SK-N-SH treated with all-trans-retinoic acid at 6 μM for 48 hours (cell line): ENCODE results near the gene GCSAML.

Experiments
- BACH2 ChIP-seq: fragments of 250-450 bp; sonication (Bioruptor Pico); IDR thresholded peaks from 2 replicates; pipeline ENCODE4 v1.9.0; 2021; ENCODE audit warnings: mild to moderate bottlenecking, borderline replicate concordance
- ESRRG ChIP-seq: fragments of 250-450 bp; sonication (Bioruptor Pico); IDR thresholded peaks from 2 replicates; pipeline ENCODE4 v1.6.1; 2021; ENCODE audit warnings: mild to moderate bottlenecking
- ISL1 ChIP-seq: fragments of 250-450 bp; sonication (Bioruptor Pico); IDR thresholded peaks from 2 replicates; pipeline ENCODE4 v2.1.2; 2022; ENCODE audit warnings: mild to moderate bottlenecking, moderate library complexity
- OSR1 ChIP-seq: fragments of 250-450 bp; sonication (Bioruptor Pico); IDR thresholded peaks from 2 replicates; pipeline ENCODE4 v1.8.0; 2022; ENCODE audit warnings: moderate library complexity, mild to moderate bottlenecking, inconsistent platforms
- PPARA ChIP-seq: fragments of 250-450 bp; sonication (Bioruptor Pico); IDR thresholded peaks from 2 replicates; pipeline ENCODE4 v1.5.0; 2020; ENCODE audit warnings: mild to moderate bottlenecking, borderline replicate concordance
- RARB ChIP-seq: fragments of 250-450 bp; sonication (Bioruptor Pico); IDR thresholded peaks from 2 replicates; pipeline ENCODE4 v1.8.0; 2021; ENCODE audit warnings: mild to moderate bottlenecking, moderate library complexity
- SNAI2 ChIP-seq: fragments of 250-450 bp; sonication (Bioruptor Pico); IDR thresholded peaks from 2 replicates; pipeline ENCODE4 v1.5.0; 2020; ENCODE audit warnings: mild to moderate bottlenecking, moderate library complexity
- TCF4 ChIP-seq: fragments of 250-450 bp; sonication (Bioruptor Pico); IDR thresholded peaks from 2 replicates; pipeline ENCODE4 v1.8.0; 2021; ENCODE audit warnings: mild to moderate bottlenecking, moderate library complexity, borderline replicate concordance
- TOX ChIP-seq: fragments of 250-450 bp; sonication (Bioruptor Pico); IDR thresholded peaks from 2 replicates; pipeline ENCODE4 v1.8.0; 2021; ENCODE audit warnings: mild to moderate bottlenecking, moderate library complexity, borderline replicate concordance
- ZFP3 ChIP-seq: fragments of 250-450 bp; sonication (Bioruptor Pico); IDR thresholded peaks from 2 replicates; pipeline ENCODE4 v1.5.0; 2020; ENCODE audit warnings: mild to moderate bottlenecking, moderate library complexity
- ZFP30 ChIP-seq: fragments of 450-650 bp; formaldehyde crosslinking; IDR thresholded peaks from 2 replicates; pipeline ENCODE4 v1.5.0; 2022; ENCODE audit warnings: mild to moderate bottlenecking, moderate library complexity
- ZNF8 ChIP-seq: fragments of 450-650 bp; formaldehyde crosslinking; IDR thresholded peaks from 2 replicates; pipeline ENCODE4 v1.5.0; 2020; ENCODE audit warnings: mild to moderate bottlenecking, moderate library complexity
- TF ChIP-seq, protein P1 (sequence below): fragments of 250-450 bp; sonication (Bioruptor Pico); IDR thresholded peaks from 2 replicates; pipeline ENCODE4 v1.5.1; 2020; ENCODE audit warnings: low read depth, mild to moderate bottlenecking, moderate library complexity
- TF ChIP-seq, protein P2 (sequence below): fragments of 250-450 bp; sonication (Bioruptor Pico); IDR thresholded peaks from 2 replicates; pipeline ENCODE4 v1.8.0; 2020; ENCODE audit warnings: mild to moderate bottlenecking, moderate library complexity, borderline replicate concordance

DNA sequence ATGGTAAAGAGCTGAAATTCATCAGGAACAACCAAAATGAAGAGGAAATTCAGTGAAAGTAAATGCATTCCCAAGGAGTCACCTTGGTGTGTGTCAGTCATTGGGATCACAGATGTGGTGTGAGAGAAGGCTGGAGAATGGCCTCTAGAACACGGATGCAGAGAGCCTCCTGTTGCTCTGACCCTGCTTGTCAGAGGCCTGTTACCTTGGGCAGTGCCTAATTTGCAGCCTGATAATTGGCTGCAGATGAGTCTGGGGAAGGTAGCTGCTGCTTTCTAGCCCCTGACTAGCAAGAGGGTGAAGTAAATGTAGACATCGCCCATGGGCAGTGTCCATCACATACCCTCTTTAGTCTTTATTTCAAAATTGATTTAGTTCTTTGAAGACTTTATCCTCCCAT is 3.3 kb downstream of the GCSAML start:
- TF ChIP-seq BACH2 (CRISPR knock-in tag) (no peak), ZFP30 (CRISPR knock-in tag) (no peak), TCF4 (no peak), OSR1 (no peak), ZNF8 (CRISPR knock-in tag) (no peak), ESRRG (no peak), ZFP3 (CRISPR knock-in tag) (no peak), PPARA (CRISPR knock-in tag) (no peak), ISL1 (CRISPR knock-in tag) (no peak), SNAI2 (CRISPR knock-in tag) (no peak), TOX (CRISPR knock-in tag) (no peak), RARB (CRISPR knock-in tag) (no peak)
- TF ChIP-seq, protein P1, sequence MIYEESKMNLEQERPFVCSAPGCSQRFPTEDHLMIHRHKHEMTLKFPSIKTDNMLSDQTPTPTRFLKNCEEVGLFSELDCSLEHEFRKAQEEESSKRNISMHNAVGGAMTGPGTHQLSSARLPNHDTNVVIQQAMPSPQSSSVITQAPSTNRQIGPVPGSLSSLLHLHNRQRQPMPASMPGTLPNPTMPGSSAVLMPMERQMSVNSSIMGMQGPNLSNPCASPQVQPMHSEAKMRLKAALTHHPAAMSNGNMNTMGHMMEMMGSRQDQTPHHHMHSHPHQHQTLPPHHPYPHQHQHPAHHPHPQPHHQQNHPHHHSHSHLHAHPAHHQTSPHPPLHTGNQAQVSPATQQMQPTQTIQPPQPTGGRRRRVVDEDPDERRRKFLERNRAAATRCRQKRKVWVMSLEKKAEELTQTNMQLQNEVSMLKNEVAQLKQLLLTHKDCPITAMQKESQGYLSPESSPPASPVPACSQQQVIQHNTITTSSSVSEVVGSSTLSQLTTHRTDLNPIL (CRISPR knock-in tag): no peak
- TF ChIP-seq, protein P2, sequence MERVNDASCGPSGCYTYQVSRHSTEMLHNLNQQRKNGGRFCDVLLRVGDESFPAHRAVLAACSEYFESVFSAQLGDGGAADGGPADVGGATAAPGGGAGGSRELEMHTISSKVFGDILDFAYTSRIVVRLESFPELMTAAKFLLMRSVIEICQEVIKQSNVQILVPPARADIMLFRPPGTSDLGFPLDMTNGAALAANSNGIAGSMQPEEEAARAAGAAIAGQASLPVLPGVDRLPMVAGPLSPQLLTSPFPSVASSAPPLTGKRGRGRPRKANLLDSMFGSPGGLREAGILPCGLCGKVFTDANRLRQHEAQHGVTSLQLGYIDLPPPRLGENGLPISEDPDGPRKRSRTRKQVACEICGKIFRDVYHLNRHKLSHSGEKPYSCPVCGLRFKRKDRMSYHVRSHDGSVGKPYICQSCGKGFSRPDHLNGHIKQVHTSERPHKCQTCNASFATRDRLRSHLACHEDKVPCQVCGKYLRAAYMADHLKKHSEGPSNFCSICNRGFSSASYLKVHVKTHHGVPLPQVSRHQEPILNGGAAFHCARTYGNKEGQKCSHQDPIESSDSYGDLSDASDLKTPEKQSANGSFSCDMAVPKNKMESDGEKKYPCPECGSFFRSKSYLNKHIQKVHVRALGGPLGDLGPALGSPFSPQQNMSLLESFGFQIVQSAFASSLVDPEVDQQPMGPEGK (CRISPR knock-in tag): no peak
